Stimulated activated CD8-positive, alpha-beta memory T cell treated with anti-CD3 and anti-CD28 coated beads, Interleukin-7, amount 100 ng/mL, for 1 hour (primary cell): ENCODE results near the gene DNAH3.
"Not testable (repeated sequence)": the region's sequence is repeated elsewhere in the genome, so short reads cannot be mapped to it uniquely, and the experiment has no call there.

Experiments used
- DNase-seq, 2 donors: peaks; one replicate each; pipeline ENCODE4 v3.0.0-alpha.2; 2020; ENCODE audit warnings: low read depth in 2 of 2

The DNAH3 gene

DNA sequence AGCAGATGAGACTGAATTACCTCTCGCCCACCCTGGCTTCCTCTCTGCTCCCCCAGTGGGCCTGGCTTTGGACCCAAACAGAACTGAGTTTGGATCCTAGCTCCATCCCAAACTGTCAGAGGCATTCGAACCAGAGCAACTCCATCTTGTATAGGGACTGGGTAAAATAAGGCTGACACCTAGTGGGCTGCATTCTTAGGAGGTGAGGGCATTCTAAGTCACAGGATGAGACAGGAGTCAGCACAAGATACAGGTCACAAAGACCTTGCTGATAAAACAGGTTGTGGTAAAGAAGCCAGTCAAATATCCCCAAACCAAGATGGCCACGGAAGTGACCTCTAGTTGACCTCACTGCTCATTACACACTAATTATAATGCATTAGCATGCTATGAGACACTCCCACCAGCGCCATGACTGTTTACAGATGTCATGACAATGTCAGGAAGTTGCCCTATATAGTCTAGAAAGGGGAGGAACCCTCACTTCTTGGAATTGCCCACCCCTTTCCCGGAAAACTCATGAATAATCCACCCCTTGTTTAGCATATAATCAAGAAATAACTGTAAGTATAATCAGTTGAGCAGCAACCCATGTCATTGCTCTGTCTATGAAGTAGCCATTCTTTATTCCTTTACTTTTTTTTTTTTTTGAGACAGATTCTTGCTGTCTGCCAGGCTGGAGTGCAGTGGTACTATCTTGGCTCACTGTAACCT is 205.6 kb downstream of the DNAH3 start:
- no peak for DNase-seq

DNA sequence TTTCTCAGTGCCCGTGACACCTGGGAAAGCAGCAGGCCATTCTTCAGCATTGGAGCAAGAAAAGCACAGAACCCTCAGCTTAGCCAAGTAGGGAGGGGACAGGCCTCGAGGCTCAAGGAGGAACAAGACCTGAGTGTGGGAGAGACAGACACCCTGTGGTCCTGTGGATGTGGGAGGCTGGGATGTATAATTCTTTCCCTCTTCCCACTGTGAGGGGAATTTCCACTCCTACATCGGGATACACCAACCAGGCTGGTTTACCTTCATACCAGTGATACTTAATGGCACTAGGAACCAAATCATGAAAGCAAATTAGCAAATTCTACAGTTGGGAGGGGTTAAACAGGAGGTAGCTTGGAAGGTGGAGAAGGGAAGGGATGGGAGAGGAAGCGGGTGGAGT is 208.4 kb downstream of the DNAH3 start:
- DNase-seq, result no peak

DNA sequence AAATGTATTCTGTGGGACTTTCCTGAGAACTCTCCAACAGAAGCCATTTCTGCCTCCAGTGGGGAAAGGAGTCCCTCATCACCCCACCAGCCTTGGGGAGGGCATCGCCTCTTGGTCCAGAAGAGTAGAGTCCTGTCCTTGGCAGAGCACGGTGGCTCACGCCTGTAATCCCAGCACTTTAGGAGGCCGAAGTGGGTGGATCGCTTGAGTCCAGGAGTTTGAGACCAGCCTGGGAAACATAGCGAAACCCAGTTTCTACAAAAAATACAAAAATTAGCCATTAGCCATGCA is 209.1 kb downstream of the DNAH3 start:
- no peak for DNase-seq

- DNase-seq, result no peak
Observed at GRCh38 chr16:20940871-20941635, 209.6 kb downstream of the DNAH3 start.

DNA sequence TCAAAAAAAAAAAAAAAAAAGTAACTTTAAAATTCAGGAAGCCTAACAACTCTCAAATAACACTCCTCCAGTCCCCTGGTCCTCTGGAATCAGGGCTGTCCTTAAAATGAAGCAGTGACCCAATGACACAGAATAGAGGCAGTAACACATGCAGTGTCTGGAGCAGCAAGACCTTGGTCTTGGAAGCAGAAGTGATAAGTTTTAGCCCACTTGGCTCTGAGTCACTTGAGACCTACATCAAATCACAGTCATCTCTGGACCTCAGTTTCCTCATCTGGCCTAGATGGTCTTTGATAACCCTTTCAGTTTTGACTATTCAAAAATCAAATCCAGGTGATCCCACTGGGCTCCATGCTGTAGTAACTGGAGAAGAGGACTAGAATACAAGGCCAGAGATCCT is 211.0 kb downstream of the DNAH3 start:
- no peak for DNase-seq

DNA sequence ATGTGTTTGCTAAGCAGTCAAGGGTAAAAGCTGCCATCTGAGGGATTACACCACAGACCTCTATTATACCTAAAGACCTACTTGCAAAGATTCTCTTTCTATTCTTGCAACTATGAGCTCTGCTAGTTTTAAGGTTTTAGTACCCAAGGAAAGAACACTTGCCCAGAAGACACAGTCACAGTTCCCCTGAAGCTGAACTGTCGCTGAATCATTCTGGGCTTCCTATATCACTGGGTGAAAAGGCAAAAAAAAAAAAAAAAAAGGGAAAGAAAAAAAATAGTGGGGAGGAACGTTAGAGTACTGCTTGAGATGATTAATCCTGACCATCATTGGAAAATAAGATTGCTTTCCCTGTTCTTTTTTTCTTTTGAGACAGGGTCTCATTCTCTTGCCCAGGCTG is 212.2 kb downstream of the DNAH3 start:
- DNase-seq, result no peak

GRCh38 chr16:20937736-20938135 is 212.9 kb downstream of the DNAH3 start:
- no peak for DNase-seq

DNA sequence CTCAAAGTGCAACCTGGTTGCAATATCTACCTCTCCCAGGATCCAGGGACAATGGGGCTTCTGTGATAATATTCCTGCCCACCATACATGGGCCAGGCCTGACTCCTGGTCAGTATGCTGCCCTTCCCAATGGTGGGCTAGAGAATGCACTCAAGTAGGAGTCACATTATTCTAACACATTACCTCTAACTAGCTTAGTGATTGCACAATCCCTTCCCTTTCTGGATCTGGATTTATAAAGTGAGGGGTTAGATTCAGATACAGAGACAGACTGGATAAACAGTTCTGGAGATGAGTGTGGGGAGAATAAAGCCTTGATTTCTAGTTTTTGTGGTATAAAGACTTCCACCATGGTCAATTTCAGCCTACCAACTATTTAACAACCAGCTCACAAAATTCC is 217.1 kb downstream of the DNAH3 start:
- DNase-seq, result no peak

DNA sequence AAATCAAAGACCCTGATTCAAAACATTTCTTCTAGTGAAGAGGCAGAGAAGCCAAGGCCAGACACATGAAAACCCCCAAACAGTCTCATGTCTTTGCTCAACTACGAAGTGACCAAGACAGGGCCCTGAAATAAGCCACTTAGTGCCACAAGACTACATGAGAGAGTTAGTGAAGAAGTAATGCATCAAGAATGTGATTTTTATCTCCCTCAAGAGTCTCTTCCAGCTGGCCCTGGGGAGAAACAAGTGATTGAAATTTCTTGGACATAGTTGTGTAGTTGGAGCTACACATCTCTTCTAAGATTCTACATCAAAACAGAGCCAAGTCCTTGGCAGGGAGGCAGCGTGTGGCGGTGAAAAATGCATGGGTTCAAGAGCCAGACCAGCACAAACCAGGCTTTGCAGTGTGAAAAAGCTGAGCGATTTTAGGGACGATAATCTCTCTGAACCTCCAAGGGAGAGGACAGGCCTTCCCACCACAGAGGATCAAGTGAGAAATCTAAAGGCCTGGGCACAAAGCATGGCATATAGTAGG is 219.5 kb downstream of the DNAH3 start:
- DNase-seq, result no peak

DNA sequence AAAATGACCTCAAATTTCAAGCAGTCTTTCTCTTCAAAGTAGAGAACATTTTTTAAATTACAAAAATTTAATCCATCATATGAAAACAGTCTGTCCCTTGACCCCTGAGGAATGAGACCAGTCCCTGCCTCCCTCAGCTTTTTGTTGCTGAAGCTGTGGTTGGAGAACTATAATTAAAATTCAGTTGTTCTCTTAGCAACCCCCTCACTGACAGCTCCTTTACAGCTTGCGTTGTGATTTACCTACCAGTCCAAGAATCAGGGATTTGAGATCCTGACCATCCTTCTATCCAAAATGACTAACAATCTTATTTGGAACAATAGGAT is 220.3 kb downstream of the DNAH3 start:
- DNase-seq, result no peak

GRCh38 chr16:20929676-20930364 is 220.8 kb downstream of the DNAH3 start:
- not testable (repeated sequence) for DNase-seq

DNA sequence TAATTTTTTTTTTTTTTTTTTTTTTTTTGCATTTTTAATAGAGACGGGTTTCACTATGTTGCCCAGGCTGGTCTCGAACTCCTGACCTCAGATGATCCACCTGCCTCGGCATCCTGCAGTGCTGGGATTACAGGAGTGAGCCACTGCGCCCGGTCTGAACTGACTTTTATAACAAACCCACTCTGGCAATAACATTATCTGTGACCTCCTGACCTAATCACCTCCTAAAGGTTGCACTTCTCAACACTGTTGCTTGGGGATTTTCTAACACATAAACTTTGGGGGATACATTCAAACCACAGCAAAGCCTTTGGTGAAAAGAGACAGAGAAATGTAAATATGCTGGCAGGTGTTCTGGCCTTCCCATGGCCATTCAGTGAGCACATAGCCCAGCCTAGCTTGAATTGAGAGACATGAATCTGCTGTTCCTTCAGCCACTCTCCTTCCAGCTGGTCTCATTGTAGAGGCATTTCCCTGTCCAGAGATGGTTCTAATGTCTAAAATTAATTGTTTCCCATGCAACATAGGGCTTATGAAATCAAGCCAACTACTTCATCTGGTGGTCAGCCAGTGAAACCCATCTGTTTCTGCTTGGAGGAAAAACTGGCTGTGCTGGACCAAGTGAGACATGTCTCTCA is 221.8 kb downstream of the DNAH3 start:
- DNase-seq, result no peak

- DNase-seq, result no peak
Observed at GRCh38 chr16:20925751-20926150, 224.9 kb downstream of the DNAH3 start.

- no peak for DNase-seq
Observed at GRCh38 chr16:20923876-20924275, 226.8 kb downstream of the DNAH3 start.

DNA sequence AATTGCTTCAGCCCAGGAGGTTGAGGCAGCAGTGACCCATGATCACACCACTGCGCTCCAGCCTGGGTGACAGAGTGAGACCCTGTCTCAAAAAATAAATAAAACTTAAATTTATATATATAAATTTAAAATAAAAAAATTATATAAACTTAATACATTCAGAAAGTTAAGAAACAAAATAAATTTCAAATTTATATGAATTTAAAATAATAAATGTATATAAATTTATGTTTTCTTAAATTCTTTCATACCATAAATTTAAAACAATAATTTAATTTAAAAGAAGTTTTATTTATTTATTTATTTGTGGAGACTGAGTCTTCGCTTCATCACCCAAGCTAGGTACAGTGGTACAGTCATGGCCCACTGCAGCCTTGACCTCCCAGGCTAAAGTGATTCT is 229.8 kb downstream of the DNAH3 start:
- DNase-seq, result no peak

DNA sequence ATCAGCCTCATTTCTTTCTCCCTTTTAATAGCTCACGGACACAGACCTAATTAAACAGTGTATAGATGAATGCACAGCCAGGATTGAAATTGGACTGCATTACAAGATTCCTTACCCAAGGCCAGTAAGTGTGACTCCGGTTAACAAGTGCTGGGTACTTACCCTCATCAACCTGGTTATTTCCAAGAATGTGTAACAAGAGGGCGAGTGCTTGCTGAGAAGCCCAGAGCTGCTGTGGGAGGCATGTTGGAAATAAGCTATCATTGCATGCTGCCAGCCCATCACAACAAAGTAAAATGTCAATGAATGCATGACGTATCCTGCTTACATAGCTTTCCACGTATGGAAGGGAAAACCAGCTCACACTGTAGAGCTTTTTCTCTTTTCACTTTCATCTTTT is 230.6 kb downstream of the DNAH3 start:
- no peak for DNase-seq

DNA sequence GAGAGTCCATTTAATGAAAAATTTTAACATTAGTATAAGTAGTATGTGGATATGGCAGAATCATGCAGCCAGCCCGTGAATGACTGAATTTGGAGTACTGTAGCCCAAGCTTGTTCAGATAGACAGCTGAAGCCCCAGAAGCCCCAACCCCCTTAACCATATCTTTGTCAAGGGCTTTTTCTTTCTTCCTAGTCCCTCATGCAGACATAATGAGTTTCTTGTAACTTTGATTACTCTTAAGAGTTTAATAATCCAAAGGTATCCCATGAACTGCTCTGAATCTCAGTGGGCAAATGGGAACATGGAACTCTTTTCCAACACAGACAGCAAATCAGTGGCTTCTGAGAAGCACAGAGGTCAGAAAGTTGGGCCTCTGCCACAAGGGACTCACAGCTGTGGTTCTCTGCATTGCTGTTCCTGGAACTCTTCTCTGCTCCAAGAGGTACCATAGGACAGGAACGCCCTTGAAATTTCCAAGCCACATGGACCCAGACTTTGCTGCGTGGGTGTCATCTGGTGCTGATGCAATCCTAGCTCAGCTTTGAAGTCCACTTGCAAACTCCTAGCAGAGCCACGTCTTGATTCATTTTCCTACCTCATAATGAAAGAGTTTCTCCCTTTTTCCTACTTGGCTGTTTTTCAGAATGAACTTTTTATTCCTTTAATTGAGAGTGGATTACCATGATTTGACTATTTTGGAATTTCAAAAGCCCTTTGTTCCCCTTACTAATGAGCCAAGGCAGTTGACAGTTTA is 232.0 kb downstream of the DNAH3 start:
- DNase-seq, result no peak

- DNase-seq, result no peak
Observed at GRCh38 chr16:20916942-20917341, 233.7 kb downstream of the DNAH3 start.

DNA sequence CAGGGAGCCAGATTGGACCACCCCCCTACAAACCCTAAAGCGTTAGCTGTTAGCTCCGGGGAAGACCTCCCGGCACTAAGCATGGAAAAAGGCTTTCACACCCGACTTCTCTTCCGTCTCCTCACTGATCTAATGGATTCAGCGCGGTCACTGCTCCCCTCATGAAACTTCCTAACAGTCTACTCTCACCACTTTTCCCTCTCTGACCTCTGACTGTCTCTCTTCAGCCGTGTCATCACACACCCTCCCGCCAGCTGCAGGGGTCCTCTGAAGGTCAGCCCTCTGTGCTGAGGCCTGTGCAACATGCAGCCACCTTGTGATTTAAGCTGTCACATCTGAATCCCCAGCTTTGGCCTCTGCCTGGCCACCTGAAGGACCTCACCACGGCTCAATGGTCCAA is 234.4 kb downstream of the DNAH3 start:
- no peak for DNase-seq

- DNase-seq, result no peak
Observed at GRCh38 chr16:20911361-20911760, 239.3 kb downstream of the DNAH3 start.

DNA sequence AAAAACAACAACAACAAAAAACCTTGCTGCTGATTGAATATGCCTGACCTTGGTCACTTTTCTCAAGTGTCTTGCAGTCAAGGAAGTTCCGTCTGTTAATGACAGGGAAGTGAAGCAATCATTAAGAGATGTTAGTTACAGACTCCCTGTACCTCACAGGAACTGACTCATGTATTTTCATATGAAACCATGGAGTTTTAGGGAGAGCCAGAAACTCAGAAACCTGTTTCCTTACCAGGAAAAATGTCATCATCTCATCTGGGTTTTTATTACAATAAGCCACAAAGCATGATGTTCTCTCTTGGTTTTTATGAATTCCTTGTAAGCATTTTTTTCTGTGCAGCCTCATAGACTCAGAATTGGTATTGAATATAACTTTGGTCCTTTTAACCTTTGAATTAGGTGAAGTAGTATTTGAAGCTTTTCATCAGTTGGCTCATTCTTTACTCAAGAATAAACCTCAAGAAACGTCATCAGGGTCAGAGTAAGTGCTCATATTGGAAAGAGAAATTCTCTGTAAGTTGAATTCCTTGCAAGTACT is 239.8 kb downstream of the DNAH3 start:
- DNase-seq, result no peak
